GM18519 (cell line): ENCODE measurements around the gene SLC43A2.
"Not testable (repeated sequence)": the region's sequence is repeated elsewhere in the genome, so short reads cannot be mapped to it uniquely, and the experiment has no call there.

Experiments used
- ATAC-seq: cut with Tn5 transposase; IDR thresholded peaks from one replicate; pipeline ENCODE4 v1.9.1; 2021; ENCODE audit warnings: mild to moderate bottlenecking, moderate library complexity; ENCODE audit not compliant: unreplicated experiment, low FRiP score

Gene SLC43A2

GRCh38 chr17:1591474-1592090 lies 37.1 kb downstream of the SLC43A2 start:
- ATAC-seq = no peak

DNA sequence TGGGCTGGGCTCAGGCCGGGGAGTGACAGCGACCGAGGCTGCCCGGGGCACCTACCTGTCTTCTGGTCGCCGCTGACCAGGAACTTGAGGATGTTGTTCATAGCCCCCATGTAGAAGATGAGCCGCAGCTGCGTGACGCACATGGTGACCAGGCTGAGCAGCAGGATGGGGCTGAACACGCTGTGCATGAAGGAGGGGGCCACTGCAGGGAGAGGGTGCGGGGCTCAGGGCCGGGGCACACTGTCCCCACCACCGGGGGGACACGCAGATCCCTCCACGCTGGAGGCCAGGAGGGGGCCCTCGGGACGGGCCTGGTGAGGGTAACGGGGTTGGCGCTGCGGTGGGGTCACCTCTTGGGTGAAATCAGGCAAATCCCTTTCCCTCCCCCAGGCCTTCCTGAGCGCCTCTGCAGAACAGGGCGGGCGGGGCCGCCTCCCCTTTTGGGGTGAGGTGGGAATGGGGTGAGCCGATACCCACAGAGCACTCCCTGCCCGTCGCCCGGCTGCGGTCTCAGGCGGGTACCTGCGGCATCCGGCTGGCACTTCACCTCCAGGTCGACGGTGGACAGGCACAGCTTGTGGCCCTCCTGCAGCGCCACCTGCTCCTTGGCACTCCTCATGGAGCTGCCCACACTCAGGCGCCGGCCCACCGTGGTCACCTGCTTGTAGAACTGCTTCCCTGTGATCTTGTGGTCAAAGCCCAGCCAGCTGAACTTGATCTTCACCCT lies 37.7 kb downstream of the SLC43A2 start:
- no peak for ATAC-seq

DNA sequence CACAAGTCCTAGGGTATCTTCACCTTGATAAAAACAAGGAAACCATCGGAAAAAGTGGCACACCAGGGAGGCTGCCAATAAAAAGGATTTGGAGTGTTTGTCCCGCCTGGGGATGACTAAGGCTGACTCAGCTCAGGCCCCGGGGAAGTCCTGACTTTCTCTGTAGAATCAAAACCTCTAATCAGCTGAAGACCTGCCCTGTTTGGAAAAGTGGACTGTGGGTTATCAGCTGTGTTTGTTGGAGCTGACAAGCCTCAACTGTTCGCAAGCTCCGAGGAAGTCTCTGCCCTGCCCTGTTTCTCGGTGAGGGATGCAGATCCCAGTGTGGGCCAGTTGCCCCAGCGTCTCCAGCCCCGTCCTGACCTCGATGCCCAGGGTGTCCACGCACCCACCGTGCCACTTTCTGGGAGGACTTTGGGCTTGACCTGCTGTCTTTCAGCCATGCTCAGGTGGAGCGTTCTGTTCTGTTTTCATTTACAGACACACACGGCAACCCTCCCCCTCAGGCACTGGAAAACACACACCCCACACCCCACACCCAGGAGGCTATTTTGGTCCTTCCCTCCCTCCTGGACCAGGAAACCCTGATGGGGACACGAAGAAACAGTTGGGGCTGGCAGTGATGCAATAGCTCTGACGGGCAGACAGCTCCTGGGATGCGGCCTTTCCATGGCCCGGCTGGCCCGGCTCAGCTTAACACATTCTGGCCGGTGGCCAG lies 38.4 kb downstream of the SLC43A2 start:
- ATAC-seq = no peak

GRCh38 chr17:1588821-1589585 lies 39.6 kb downstream of the SLC43A2 start:
- ATAC-seq = no peak

DNA sequence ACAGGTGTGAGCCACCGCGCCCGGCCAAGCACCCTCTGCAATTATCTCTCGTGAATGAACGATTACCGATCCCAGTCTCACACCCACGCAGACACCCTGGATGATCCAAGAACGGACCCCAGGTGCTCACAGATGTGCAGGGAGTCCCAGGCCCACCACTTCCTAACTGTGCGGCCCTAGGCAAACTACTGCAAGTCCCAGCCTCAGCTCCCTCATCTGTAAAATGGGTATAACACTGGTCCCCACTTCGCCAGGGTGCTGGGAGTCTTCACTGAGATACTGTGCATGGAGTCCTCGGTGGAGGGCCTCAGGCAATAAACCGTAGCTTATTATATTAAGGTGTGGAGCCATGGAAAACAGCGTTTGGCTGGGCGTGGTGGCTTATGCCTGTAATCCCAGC lies 44.5 kb downstream of the SLC43A2 start:
- ATAC-seq = no peak

- ATAC-seq = no peak
Observed at GRCh38 chr17:1583556-1583955, 45.1 kb downstream of the SLC43A2 start.

GRCh38 chr17:1582374-1582773 lies 46.3 kb downstream of the SLC43A2 start:
- ATAC-seq = no peak

GRCh38 chr17:1580979-1581676 lies 47.5 kb downstream of the SLC43A2 start:
- no peak for ATAC-seq

DNA sequence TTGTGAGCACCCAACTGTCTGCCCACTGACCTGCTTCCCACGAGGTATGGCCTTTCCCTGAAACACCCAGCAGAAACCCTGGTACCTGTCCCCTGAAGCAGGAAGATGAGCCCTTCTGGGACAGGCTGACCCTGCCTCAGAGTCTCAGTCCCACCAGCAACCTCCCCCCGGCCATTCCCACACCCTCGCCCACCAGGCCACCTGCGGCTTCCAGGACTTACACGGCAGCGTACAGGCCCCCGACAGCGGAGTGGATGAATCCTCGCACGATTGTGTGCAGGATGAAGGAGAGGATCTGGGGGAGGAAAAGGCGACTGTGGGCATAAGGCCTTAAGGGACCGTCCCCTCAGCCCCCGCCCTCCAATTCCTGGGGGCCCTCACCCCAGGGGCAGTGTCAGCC lies 50.6 kb downstream of the SLC43A2 start:
- ATAC-seq = no peak

DNA sequence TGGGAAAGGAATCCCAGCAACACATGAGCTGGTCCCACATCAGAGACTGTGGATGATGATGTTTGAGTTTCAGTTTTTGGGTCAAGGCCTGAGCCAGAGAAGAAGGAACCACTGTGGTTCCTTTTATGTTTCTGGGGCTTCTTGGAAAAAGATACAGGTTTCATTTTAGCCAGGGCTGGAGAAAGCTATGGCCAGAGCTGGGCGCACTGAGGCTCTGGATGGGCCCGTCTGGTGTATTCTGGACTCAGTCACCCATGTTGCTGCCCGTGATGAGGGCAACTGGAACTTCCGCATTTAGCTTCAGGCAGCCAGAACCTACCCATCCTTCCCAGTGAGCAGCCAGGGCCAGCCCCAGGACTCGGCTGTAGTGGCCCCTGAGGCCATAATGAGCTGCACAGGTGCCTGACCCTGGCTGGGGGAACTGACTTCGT lies 51.0 kb downstream of the SLC43A2 start:
- ATAC-seq = no peak

DNA sequence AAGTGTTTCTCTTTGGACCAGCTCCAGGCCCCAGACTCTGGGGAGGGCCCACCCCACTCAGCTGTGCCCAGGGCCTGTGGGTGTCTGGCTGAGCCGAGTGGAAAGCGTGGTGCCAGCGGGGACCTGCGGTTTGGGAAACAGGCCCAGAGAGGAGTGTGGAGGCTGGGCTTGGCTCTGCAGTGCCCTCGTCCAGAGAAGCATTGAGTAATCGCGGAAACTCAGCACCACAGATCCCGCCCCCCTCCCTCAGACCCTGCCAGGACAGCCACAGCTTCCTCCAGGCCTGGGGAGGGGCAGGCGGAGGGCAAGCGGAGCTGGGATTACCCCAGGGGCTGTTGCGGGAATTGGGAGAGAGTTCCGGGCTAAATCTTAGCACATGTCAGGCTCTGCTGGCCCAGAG lies 51.5 kb downstream of the SLC43A2 start:
- ATAC-seq = no peak

DNA sequence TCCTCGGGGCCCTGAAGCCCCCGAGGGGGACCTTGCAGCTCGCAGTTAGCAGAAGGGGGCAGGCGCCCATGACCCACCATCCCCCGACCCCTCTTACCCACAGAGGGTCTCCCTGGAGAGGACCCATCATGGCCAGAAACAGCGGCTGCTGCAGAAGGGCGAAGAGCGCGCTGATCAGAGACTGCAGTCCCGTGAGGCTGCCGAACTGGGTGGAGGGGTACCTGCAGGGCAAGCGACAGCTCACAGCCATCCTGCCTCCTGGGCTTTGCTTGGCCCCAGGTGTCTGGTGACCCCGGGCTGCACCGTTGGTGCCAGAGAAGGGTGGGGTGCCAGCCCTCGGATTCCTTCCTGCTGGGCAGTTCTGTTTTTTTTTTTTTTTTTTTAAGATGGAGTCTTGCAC lies 52.1 kb downstream of the SLC43A2 start:
- ATAC-seq = no peak

DNA sequence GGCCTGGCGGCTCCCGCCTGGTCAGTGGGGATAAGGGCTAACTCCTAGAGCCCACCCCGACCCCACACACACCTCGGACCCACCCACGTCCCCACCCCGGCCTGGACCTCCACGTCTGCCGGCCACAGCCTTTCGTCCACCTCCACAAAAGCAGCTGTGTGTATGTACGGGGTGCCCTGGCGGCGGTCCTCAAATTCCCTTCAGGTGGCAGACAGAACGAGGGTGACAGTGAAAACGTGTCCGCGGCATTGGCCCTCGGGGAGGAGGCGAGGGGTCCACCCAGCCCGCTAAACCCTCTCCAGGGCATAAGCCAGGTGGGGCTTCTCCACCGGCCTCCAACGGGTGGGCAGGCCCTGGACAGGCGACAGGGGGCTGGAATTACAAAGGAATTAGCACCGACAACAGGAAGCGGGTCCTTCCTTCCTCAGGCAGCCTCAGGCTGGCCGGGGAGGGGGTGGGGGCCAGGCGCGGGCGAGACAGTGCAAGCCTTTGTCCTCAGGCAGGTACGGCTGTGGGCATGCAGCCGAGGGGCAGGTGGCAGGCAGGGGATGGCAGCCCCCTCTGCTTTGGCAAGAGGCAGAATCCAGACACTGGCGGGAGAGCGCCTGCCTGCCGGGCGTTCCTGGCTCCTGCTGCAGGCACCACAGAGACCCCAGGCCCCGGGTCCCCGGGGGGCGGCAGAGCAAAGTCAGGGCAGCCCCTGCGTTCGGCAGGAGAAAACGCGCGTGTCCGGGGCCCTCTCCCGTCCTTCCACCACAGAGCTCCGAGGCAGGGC lies 53.8 kb downstream of the SLC43A2 start:
- ATAC-seq = no peak

GRCh38 chr17:1573932-1574696 lies 54.5 kb downstream of the SLC43A2 start:
- no peak for ATAC-seq

DNA sequence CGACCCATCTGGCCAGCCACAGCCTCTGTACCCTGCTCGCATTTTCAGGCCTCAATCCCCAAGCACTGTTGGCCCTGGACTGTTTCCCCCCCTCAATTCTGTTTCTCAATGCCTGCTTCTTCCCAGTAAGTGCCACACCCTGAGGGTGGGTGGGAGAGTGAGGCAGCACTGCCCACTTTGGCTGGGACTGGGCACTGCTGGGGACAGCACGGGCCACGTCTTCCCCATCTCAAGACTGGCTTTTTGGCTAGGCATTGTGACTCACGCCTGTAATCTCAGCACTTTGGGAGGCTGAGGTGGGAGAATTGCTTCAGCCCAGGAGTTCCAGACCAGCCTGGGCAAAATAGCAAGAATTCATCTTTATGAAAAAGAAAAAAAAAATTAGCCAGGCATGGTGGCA lies 56.0 kb downstream of the SLC43A2 start:
- ATAC-seq = not testable (repeated sequence)

DNA sequence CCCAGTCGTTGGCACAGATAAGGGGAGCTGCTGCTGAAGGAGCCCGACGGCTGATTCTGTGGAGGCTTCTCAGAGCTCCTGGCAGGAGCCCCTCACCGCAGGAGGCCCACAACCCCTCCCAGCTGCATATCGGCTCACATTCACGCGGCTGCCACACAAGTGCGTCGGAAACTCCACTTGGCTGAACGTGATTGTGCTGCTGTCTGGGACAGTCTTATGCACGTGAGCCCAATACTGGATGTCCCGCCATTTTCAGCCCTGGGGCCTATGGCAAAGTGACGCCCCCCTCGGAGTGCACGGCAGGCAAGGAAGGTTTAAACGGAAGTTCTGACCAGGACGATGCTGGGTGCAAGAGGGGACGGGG lies 57.3 kb downstream of the SLC43A2 start:
- ATAC-seq = no peak

DNA sequence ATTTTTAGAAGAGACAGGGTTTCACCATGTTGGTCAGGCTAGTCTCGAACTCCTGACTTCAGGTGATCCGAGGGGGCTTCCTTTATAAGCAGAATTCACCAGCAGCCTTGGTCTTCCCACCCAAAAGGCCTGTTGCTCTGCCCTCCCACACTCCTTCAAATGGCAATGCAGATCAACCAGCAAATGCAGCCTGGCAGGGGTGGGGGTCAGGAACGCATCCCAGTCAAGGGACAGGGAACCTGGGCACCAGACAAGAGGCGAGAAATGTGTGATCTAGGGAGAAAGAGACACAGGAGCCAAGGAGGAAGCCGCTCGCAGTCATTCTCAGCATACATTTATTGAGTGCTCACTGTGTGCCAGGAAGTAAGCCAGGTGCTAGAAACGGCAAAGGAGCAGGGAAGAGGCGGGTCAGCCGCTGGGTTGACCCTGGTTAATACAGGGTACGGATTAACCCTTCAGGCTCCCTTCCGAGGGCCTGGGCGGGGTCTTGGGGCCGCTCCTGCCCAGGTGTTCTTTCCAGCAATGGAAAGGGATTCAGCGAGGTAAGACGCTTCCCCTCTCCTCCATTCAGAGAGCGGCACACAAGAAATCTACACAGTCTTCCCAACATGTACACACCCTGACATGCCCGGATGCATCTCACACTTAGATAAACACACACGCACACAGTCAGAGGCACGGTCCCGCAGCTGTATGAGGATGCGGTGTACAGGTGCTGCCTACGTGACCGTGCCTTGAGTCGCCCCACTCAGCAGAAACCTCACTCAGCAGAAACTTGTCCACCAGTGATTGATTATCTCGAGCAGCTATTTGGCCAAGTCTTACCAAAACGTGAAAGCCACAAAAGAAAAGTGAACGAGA lies 59.5 kb downstream of the SLC43A2 start:
- no peak for ATAC-seq
